DMS114 treated with DMSO at 0.1 percent for 48 hours (cell line): ENCODE results near the gene FBXO2.

Source experiments
- DNase-seq: peaks from one replicate; lab custom pipeline; 2025; ENCODE audit not compliant: unreplicated experiment; lab: John Stamatoyannopoulos, UW

Gene FBXO2

DNA sequence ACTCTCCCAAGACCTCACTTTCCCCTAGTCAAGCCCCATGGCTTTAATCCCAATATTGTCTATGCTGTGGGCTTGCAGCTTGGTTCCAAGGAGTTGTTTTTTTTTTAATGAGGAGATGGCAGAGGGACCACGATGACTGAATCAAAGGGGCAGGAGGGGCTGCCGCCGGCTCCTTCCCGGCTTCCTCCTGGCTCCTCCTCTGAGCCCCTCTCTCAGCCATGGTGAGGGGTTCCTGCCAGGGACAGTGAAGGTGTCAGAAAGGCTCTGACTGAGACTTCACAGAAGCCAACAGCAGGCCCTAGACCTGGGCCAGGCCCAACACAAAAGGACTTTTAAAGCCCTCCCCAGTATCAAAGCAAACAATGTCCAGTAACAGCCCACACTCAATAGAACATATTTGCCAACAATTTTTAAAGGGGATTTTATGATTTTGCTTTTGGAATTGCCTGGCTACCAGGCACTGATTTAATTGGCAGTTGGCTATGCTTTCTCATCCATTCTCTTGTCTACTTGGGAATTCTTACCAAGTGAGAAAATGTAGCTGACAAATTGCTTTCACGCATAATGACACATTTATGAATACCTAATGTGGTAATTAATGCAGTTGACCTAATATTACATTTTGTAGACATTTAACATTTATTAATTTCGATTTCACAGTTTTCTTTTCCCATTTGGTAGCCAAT lies 54.2 kb downstream of the FBXO2 start:
- no peak for DNase-seq

DNA sequence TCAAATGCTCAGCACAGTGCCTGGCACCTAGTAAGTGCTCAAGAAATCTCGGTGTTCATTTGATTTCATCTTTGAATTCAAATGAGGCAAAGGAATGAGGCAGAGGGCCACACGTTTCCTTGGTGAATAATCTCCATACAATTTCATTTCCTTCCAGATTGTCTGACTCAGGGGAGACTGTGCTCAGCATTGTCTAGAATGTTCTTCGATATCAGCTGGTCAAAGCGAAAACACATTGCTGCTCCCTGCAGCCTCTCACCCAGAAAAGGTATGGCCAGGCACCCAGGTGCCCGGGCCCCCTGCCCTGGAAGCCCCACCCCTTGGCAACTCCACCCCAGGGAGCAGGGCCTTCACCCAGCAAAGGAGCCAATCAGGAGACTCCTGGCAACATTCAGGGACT lies 55.8 kb downstream of the FBXO2 start:
- no peak for DNase-seq
